H1 (cell line): Measurements from ENCODE around the gene TBC1D22A. TPM values are rescaled to one million over a fixed set of nuclear protein-coding genes. Genes with fewer than 3 reads are reported as not detected.

Source experiments
- polyA plus RNA-seq, 7 experiments: library from polyadenylated mRNA; depleted of rRNA in 3 of 7; stranded (reverse) in 5 of 7; unstranded in 2 of 7; fragments of >200 nt in 5 of 7; fragments of 200-250 nt in 2 of 7; gene quantifications; 1 replicate in 5 of 7; 2 replicates in 1 of 7; 4 replicates in 1 of 7; pipeline versions ENCODE4 v1.2.1 to v1.2.3, GENCODE V29; 2011 to 2013; ENCODE audit warnings: missing spikeins in 2 of 7, mixed read lengths in 2 of 7
- total RNA-seq: library from RNA; stranded (reverse); fragmentation: NEBNext Ultra II Directional; extraction: Animal tissue kit (Norgen Biotek cat#: 25700); gene quantifications from 2 replicates; pipeline ENCODE4 v1.2.1, GENCODE V29; 2021
- TF ChIP-seq, protein P1 (sequence below): IDR thresholded peaks from 2 replicates; pipeline ENCODE4 v1.6.1; 2012; ENCODE audit warnings: low read length, inconsistent platforms

TBC1D22A gene
- total and polyA plus RNA-seq, 2 of the 8 experiments (the other 6 are each of a cell fraction or from before 2014, with no cell fraction given): 11.9 to 18.4 TPM

DNA sequence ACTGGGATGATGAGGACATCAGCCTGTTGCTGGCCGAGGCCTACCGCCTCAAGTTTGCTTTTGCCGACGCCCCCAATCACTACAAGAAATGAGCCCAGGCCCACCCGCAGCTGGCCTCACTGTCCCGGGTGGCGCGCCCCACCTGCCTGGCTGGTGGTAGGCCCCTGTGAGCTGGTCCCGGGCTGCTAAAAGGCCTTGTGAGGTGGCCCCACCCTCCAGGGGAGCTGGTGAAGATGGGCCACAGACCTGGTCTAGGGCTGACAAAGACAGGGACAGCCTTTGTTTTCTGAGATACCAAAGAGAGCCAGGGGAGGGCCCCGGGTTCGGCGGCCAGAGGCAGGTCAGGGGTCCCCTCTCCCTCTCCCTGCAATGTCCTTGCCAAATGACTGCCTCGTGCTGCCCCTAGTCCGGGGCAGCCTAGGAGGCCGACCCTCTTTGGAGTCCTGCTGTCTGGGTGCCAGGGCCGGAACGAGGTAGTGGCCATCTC lies 411.1 kb downstream of the TBC1D22A start (continued):
- TF ChIP-seq, protein P1, sequence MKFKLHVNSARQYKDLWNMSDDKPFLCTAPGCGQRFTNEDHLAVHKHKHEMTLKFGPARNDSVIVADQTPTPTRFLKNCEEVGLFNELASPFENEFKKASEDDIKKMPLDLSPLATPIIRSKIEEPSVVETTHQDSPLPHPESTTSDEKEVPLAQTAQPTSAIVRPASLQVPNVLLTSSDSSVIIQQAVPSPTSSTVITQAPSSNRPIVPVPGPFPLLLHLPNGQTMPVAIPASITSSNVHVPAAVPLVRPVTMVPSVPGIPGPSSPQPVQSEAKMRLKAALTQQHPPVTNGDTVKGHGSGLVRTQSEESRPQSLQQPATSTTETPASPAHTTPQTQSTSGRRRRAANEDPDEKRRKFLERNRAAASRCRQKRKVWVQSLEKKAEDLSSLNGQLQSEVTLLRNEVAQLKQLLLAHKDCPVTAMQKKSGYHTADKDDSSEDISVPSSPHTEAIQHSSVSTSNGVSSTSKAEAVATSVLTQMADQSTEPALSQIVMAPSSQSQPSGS: no peak
